Measurements from ENCODE around the gene DNER. TPM values are rescaled to one million over a fixed set of nuclear protein-coding genes. Genes with fewer than 3 reads are reported as not detected.

DNER gene
- total and polyA plus RNA-seq, 5 donors: 13.6 to 41.1 (median 27.2) TPM

- ATAC-seq (no peak), DNase-seq (no peak)
- Histone ChIP-seq H3K4me3 (ENCODE audit: low read length) (no peak overlapping the region), H3K9me3 (ENCODE audit: control insufficient read depth, low read length) (no peaks in the 10 kb centered on the region), H3K27ac (ENCODE audit: low read length) (no peak overlapping the region), H3K4me1 (ENCODE audit: control insufficient read depth, insufficient read depth, low read length) (no peaks in the 10 kb centered on the region), H3K27me3 (ENCODE audit: control insufficient read depth, insufficient read depth) (no peaks in the 10 kb centered on the region)
- WGBS: 80% methylated on average over 2 of the region's 2 CpGs
- intact Hi-C loops (cut with DNase I): no loop called here
Observed at GRCh38 chr2:229564300-229564907, 150.0 kb downstream of the DNER start.

GRCh38 chr2:229563388-229563787 is 151.0 kb downstream of the DNER start:
- intact Hi-C loops (cut with DNase I): no loop called here
- Histone ChIP-seq H3K27ac (ENCODE audit: low read length) (no peak overlapping the region), H3K27me3 (ENCODE audit: control insufficient read depth, insufficient read depth) (no peaks in the 10 kb centered on the region), H3K4me1 (ENCODE audit: control insufficient read depth, insufficient read depth, low read length) (no peaks in the 10 kb centered on the region), H3K9me3 (ENCODE audit: control insufficient read depth, low read length) (no peaks in the 10 kb centered on the region), H3K4me3 (ENCODE audit: low read length) (no peak overlapping the region)
- DNase-seq: no peak
- 88% methylated on average over 5 of the region's 5 CpGs for WGBS
- no peak for ATAC-seq

GRCh38 chr2:229562472-229563127 is 151.8 kb downstream of the DNER start:
- WGBS: 53% methylated on average over 1 of the region's 1 CpG
- DNase-seq: no peak
- no peak overlapping the region for H3K4me3 ChIP-seq (ENCODE audit: low read length)
- no peak overlapping the region for H3K27ac ChIP-seq (ENCODE audit: low read length)
- no peak for ATAC-seq
- H3K4me1 ChIP-seq (ENCODE audit: control insufficient read depth, insufficient read depth, low read length): no peaks in the 10 kb centered on the region
- H3K9me3 ChIP-seq (ENCODE audit: control insufficient read depth, low read length): no peaks in the 10 kb centered on the region
- no peaks in the 10 kb centered on the region for H3K27me3 ChIP-seq (ENCODE audit: control insufficient read depth, insufficient read depth)
- intact Hi-C loops (cut with DNase I): no loop called here

- Histone ChIP-seq H3K27ac (ENCODE audit: low read length) (no peak overlapping the region), H3K9me3 (ENCODE audit: control insufficient read depth, low read length) (no peaks in the 10 kb centered on the region), H3K27me3 (ENCODE audit: control insufficient read depth, insufficient read depth) (no peaks in the 10 kb centered on the region), H3K4me3 (ENCODE audit: low read length) (no peak overlapping the region), H3K4me1 (ENCODE audit: control insufficient read depth, insufficient read depth, low read length) (no peaks in the 10 kb centered on the region)
- intact Hi-C loops (cut with DNase I): no loop called here
- no peak for DNase-seq
- 53% methylated on average over 1 of the region's 1 CpG for WGBS
- ATAC-seq: no peak
Observed at GRCh38 chr2:229559986-229560385, 154.4 kb downstream of the DNER start.

- WGBS: 85% methylated on average over 1 of the region's 1 CpG
Observed at GRCh38 chr2:229553091-229553490, 161.3 kb downstream of the DNER start.

GRCh38 chr2:229543176-229543873 is 171.0 kb downstream of the DNER start:
- Histone ChIP-seq H3K4me3 (ENCODE audit: low read length) (no peak overlapping the region), H3K4me1 (ENCODE audit: control insufficient read depth, insufficient read depth, low read length) (no peaks in the 10 kb centered on the region), H3K9me3 (ENCODE audit: control insufficient read depth, low read length) (no peaks in the 10 kb centered on the region), H3K27me3 (ENCODE audit: control insufficient read depth, insufficient read depth) (no peaks in the 10 kb centered on the region), H3K27ac (ENCODE audit: low read length) (no peak overlapping the region)
- intact Hi-C loops (cut with DNase I): no loop called here
- ATAC-seq (no peak), DNase-seq (no peak)
- WGBS: 80% methylated on average over 13 of the region's 13 CpGs

More at GRCh38 chr2:229553091-229553490, 161.3 kb downstream of the DNER start:
- ATAC-seq (no peak), DNase-seq (no peak)
- Histone ChIP-seq H3K27ac (ENCODE audit: low read length) (no peak overlapping the region), H3K27me3 (ENCODE audit: control insufficient read depth, insufficient read depth) (no peaks in the 10 kb centered on the region), H3K9me3 (ENCODE audit: control insufficient read depth, low read length) (no peaks in the 10 kb centered on the region), H3K4me1 (ENCODE audit: control insufficient read depth, insufficient read depth, low read length) (no peaks in the 10 kb centered on the region), H3K4me3 (ENCODE audit: low read length) (no peak overlapping the region)
- intact Hi-C loops (cut with DNase I): no loop called here

- WGBS: 84% methylated on average over 8 of the region's 8 CpGs
- H3K4me1 ChIP-seq (ENCODE audit: control insufficient read depth, insufficient read depth, low read length): no peaks in the 10 kb centered on the region
- no peak for ATAC-seq
- H3K27me3 ChIP-seq (ENCODE audit: control insufficient read depth, insufficient read depth): no peaks in the 10 kb centered on the region
- no peak overlapping the region for H3K27ac ChIP-seq (ENCODE audit: low read length)
- DNase-seq: no peak
- H3K9me3 ChIP-seq (ENCODE audit: control insufficient read depth, low read length): no peaks in the 10 kb centered on the region
- intact Hi-C loops (cut with DNase I): no loop called here
- no peak overlapping the region for H3K4me3 ChIP-seq (ENCODE audit: low read length)
Observed at GRCh38 chr2:229539628-229540027, 174.7 kb downstream of the DNER start.

- no peak for ATAC-seq
- H3K4me1 ChIP-seq (ENCODE audit: control insufficient read depth, insufficient read depth, low read length): no peaks in the 10 kb centered on the region
- 95% methylated on average over 2 of the region's 2 CpGs for WGBS
- no peak overlapping the region for H3K27ac ChIP-seq (ENCODE audit: low read length)
- no peaks in the 10 kb centered on the region for H3K9me3 ChIP-seq (ENCODE audit: control insufficient read depth, low read length)
- DNase-seq: no peak
- intact Hi-C loops (cut with DNase I): no loop called here
- H3K4me3 ChIP-seq (ENCODE audit: low read length): no peak overlapping the region
- no peaks in the 10 kb centered on the region for H3K27me3 ChIP-seq (ENCODE audit: control insufficient read depth, insufficient read depth)
Observed at GRCh38 chr2:229531594-229531993, 182.8 kb downstream of the DNER start.

GRCh38 chr2:229530434-229530833 is 183.9 kb downstream of the DNER start:
- intact Hi-C loops (cut with DNase I): no loop called here

GRCh38 chr2:229528846-229529245 is 185.5 kb downstream of the DNER start:
- H3K27ac ChIP-seq (ENCODE audit: low read length): no peak overlapping the region
- no peaks in the 10 kb centered on the region for H3K27me3 ChIP-seq (ENCODE audit: control insufficient read depth, insufficient read depth)
- intact Hi-C loops (cut with DNase I): no loop called here
- H3K9me3 ChIP-seq (ENCODE audit: control insufficient read depth, low read length): no peaks in the 10 kb centered on the region
- no peak for ATAC-seq
- 82% methylated on average over 5 of the region's 5 CpGs for WGBS
- DNase-seq: no peak
- H3K4me3 ChIP-seq (ENCODE audit: low read length): no peak overlapping the region
- no peaks in the 10 kb centered on the region for H3K4me1 ChIP-seq (ENCODE audit: control insufficient read depth, insufficient read depth, low read length)

More at GRCh38 chr2:229530434-229530833, 183.9 kb downstream of the DNER start:
- no peaks in the 10 kb centered on the region for H3K27me3 ChIP-seq (ENCODE audit: control insufficient read depth, insufficient read depth)
- DNase-seq: no peak
- H3K9me3 ChIP-seq (ENCODE audit: control insufficient read depth, low read length): no peaks in the 10 kb centered on the region
- H3K4me3 ChIP-seq (ENCODE audit: low read length): no peak overlapping the region
- no peaks in the 10 kb centered on the region for H3K4me1 ChIP-seq (ENCODE audit: control insufficient read depth, insufficient read depth, low read length)
- H3K27ac ChIP-seq (ENCODE audit: low read length): no peak overlapping the region
- WGBS: 90% methylated on average over 6 of the region's 6 CpGs
- ATAC-seq: no peak

GRCh38 chr2:229526951-229527350 is 187.4 kb downstream of the DNER start:
- no peak for ATAC-seq
- no peaks in the 10 kb centered on the region for H3K9me3 ChIP-seq (ENCODE audit: control insufficient read depth, low read length)
- DNase-seq: no peak
- no peaks in the 10 kb centered on the region for H3K4me1 ChIP-seq (ENCODE audit: control insufficient read depth, insufficient read depth, low read length)
- H3K27me3 ChIP-seq (ENCODE audit: control insufficient read depth, insufficient read depth): no peaks in the 10 kb centered on the region
- H3K27ac ChIP-seq (ENCODE audit: low read length): no peak overlapping the region
- intact Hi-C loops (cut with DNase I): no loop called here
- WGBS: 88% methylated on average over 10 of the region's 10 CpGs
- no peak overlapping the region for H3K4me3 ChIP-seq (ENCODE audit: low read length)
